Colon (tissue), 2 donors: ENCODE data around the gene LSS.

Experiments
- FAIRE-seq: peaks from 2 replicates; lab custom pipeline; 2012; peaks lifted over from hg19 to GRCh38; lab: Jason Lieb, UNC
- donor health status: control.
- donor health status: control.

LSS gene

GRCh38 chr21:46168659-46169386, 59.8 kb downstream of the LSS start:
- no peak for FAIRE-seq

- FAIRE-seq = no peak
Measured at GRCh38 chr21:46168238-46168637, 60.3 kb downstream of the LSS start.

- no peak for FAIRE-seq
Measured at GRCh38 chr21:46165098-46165497, 63.5 kb downstream of the LSS start.

GRCh38 chr21:46163380-46163779, 65.2 kb downstream of the LSS start:
- FAIRE-seq = no peak

GRCh38 chr21:46161633-46162592, 66.7 kb downstream of the LSS start:
- no peak for FAIRE-seq

GRCh38 chr21:46160907-46161632, 67.5 kb downstream of the LSS start:
- FAIRE-seq = no peak

GRCh38 chr21:46160657-46160906, 68.0 kb downstream of the LSS start:
- no peak for FAIRE-seq

- FAIRE-seq = no peak
Measured at GRCh38 chr21:46159841-46160656, 68.5 kb downstream of the LSS start.

GRCh38 chr21:46159390-46159789, 69.2 kb downstream of the LSS start:
- FAIRE-seq = no peak

- FAIRE-seq = no peak
Measured at GRCh38 chr21:46158666-46159300, 69.8 kb downstream of the LSS start.

GRCh38 chr21:46157987-46158451, 70.6 kb downstream of the LSS start:
- FAIRE-seq = no peak

GRCh38 chr21:46157396-46157986, 71.1 kb downstream of the LSS start:
- no peak for FAIRE-seq

- FAIRE-seq = no peak
Measured at GRCh38 chr21:46156678-46157077, 71.9 kb downstream of the LSS start.

GRCh38 chr21:46156378-46156645, 72.3 kb downstream of the LSS start:
- no peak for FAIRE-seq

- FAIRE-seq = no peak
Measured at GRCh38 chr21:46155514-46156377, 72.8 kb downstream of the LSS start, which contains the start of gene FTCD. Gene FTCD (minus strand): TSS chr21:46155579. CDS start chr21:46155523, 56 bp downstream.

GRCh38 chr21:46154955-46155513, 73.5 kb downstream of the LSS start:
- no peak for FAIRE-seq

GRCh38 chr21:46154155-46154954, 74.2 kb downstream of the LSS start:
- no peak for FAIRE-seq

- no peak for FAIRE-seq
Measured at GRCh38 chr21:46153247-46154154, 75.1 kb downstream of the LSS start.
